Left cardiac atrium (tissue), 4 donors: ENCODE measurements around the gene DCXR. TPM values are rescaled to one million over a fixed set of nuclear protein-coding genes. Genes with fewer than 3 reads are reported as not detected.

Experiments used
- ATAC-seq, 2 donors: fragments of 200-7000 bp; cut with Tn5 transposase; one replicate each; pipeline ENCODE4 v1.9.1; 2020; ENCODE audit warnings: mild to moderate bottlenecking in 2 of 2, moderate library complexity in 2 of 2
- DNase-seq: peaks from one replicate; pipeline ENCODE4 v3.0.0-alpha.2; 2020
- intact Hi-C, 2 donors: fragments of 100-400 bp; cut with DNase I; formaldehyde crosslinking; loops; one replicate each; pipeline versions ENCODE4 v1.14.1 to v1.15.1; 2022 to 2023
- total RNA-seq, 2 donors: library from RNA; stranded (reverse); fragmentation: NEBNext Ultra II Directional; extraction: Animal tissue kit (Norgen Biotek cat#: 25700); gene quantifications; one replicate each; pipeline ENCODE4 v1.2.1, GENCODE V29; 2021
- donor health status: DM: no; HTN: yes; CAD: no.
- donor health status: DM: no; HTN: yes; CAD: no; lungs with severe emphysema.
- donor health status: DM: yes; HTN: yes; CAD: no.
- donor health status: Dilated cardiomyopathy.

DCXR gene
- total RNA-seq, 2 donors from 2014 or later: 132 to 161 TPM

GRCh38 chr17:82008941-82009405, 28.5 kb downstream of the DCXR start:
- DNase-seq (no peak), ATAC-seq (no peak)
- intact Hi-C loops: no loop called here

GRCh38 chr17:82008258-82008940, 29.1 kb downstream of the DCXR start:
- DNase-seq (no peak), ATAC-seq (no peak)
- intact Hi-C loops: no loop called here

- intact Hi-C loops: no loop called here
- no peak for ATAC-seq
Measured at GRCh38 chr17:82007495-82008257, 29.8 kb downstream of the DCXR start.

GRCh38 chr17:82007228-82007494, 30.3 kb downstream of the DCXR start:
- intact Hi-C loops: no loop called here
- ATAC-seq (no peak), DNase-seq (no peak)

More at GRCh38 chr17:82007495-82008257, 29.8 kb downstream of the DCXR start:
- DNase-seq: no peak

GRCh38 chr17:82006468-82007227, 30.8 kb downstream of the DCXR start:
- intact Hi-C loops: no loop called here
- ATAC-seq (peak in 1 of 2 donors; percentile 24), DNase-seq (peak; percentile 54)

GRCh38 chr17:82005701-82006348, 31.7 kb downstream of the DCXR start:
- no peak for DNase-seq
- intact Hi-C loops: no loop called here
- ATAC-seq: no peak

- ATAC-seq (no peak), DNase-seq (no peak)
- intact Hi-C loops: no loop called here
Measured at GRCh38 chr17:82004517-82005455, 32.7 kb downstream of the DCXR start.

GRCh38 chr17:82003411-82004381, 33.8 kb downstream of the DCXR start:
- DNase-seq: peak; percentile 82
- ATAC-seq: peak; percentile 71 to 79
- intact Hi-C loops: no loop called here

- intact Hi-C loops: no loop called here
- no peak for ATAC-seq
- DNase-seq: no peak
Measured at GRCh38 chr17:82001571-82002056, 35.9 kb downstream of the DCXR start.

- intact Hi-C loops: no loop called here
- no peak for DNase-seq
- no peak for ATAC-seq
Measured at GRCh38 chr17:82000803-82001570, 36.5 kb downstream of the DCXR start.

- intact Hi-C loops: no loop called here
- DNase-seq: no peak
- ATAC-seq: no peak
Measured at GRCh38 chr17:81999976-82000802, 37.3 kb downstream of the DCXR start.

GRCh38 chr17:81999587-81999975, 37.9 kb downstream of the DCXR start:
- DNase-seq (no peak), ATAC-seq (no peak)
- intact Hi-C loops: no loop called here

GRCh38 chr17:81998691-81999438, 38.6 kb downstream of the DCXR start:
- DNase-seq: no peak
- intact Hi-C loops: no loop called here
- ATAC-seq: no peak

GRCh38 chr17:81998212-81998611, 39.3 kb downstream of the DCXR start:
- DNase-seq (no peak), ATAC-seq (no peak)
- intact Hi-C loops: no loop called here
